Measurements from ENCODE around the gene ZNF557.
"Not testable (repeated sequence)": the region's sequence is repeated elsewhere in the genome, so short reads cannot be mapped to it uniquely, and the experiment has no call there.

ZNF557 gene

GRCh38 chr19:7063339-7063738 is 6.2 kb upstream of the ZNF557 start:
- Mint-ChIP-seq H3K4me1 (no peaks in the 10 kb centered on the region), H3K4me3 (no peak overlapping the region), H3K27me3 (ENCODE audit: low read depth) (no peaks in the 10 kb centered on the region), H3K27ac (no peak overlapping the region), H3K9me3 (peaks cover 3% of the 10 kb centered on the region), H3K36me3 (ENCODE audit: low read depth) (no peaks in the 10 kb centered on the region)
- TF ChIP-seq, protein P1, sequence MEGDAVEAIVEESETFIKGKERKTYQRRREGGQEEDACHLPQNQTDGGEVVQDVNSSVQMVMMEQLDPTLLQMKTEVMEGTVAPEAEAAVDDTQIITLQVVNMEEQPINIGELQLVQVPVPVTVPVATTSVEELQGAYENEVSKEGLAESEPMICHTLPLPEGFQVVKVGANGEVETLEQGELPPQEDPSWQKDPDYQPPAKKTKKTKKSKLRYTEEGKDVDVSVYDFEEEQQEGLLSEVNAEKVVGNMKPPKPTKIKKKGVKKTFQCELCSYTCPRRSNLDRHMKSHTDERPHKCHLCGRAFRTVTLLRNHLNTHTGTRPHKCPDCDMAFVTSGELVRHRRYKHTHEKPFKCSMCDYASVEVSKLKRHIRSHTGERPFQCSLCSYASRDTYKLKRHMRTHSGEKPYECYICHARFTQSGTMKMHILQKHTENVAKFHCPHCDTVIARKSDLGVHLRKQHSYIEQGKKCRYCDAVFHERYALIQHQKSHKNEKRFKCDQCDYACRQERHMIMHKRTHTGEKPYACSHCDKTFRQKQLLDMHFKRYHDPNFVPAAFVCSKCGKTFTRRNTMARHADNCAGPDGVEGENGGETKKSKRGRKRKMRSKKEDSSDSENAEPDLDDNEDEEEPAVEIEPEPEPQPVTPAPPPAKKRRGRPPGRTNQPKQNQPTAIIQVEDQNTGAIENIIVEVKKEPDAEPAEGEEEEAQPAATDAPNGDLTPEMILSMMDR (IDR thresholded peaks at IDR 0.05; ENCODE audit: unreplicated experiment in 3 of 3): no peak

- no peak overlapping the region for H3K4me3 Mint-ChIP-seq
- peaks cover 2% of the 10 kb centered on the region for H3K27me3 Mint-ChIP-seq (ENCODE audit: low read depth)
- H3K36me3 Mint-ChIP-seq (ENCODE audit: low read depth): peaks cover 1% of the 10 kb centered on the region
- H3K4me1 Mint-ChIP-seq: peaks cover 2% of the 10 kb centered on the region
- TF ChIP-seq, protein P1 (IDR thresholded peaks at IDR 0.05; ENCODE audit: unreplicated experiment in 3 of 3): no peak
- H3K9me3 Mint-ChIP-seq: peaks cover 4% of the 10 kb centered on the region
- no peak overlapping the region for H3K27ac Mint-ChIP-seq
Observed at GRCh38 chr19:7063764-7064418, 5.6 kb upstream of the ZNF557 start.

- peaks cover 25% of the 10 kb centered on the region for H3K36me3 Mint-ChIP-seq (ENCODE audit: low read depth)
- H3K4me1 Mint-ChIP-seq; H3K9me3 Mint-ChIP-seq; H3K27me3 Mint-ChIP-seq (ENCODE audit: low read depth); H3K4me3 Mint-ChIP-seq; H3K27ac Mint-ChIP-seq: not testable (repeated sequence)
Observed at GRCh38 chr19:7067122-7067521, 2.4 kb upstream of the ZNF557 start.

GRCh38 chr19:7067716-7068115 is 1.8 kb upstream of the ZNF557 start:
- H3K27me3 Mint-ChIP-seq (ENCODE audit: low read depth): peaks cover 5% of the 10 kb centered on the region
- TF ChIP-seq, protein P1 (IDR thresholded peaks at IDR 0.05; ENCODE audit: unreplicated experiment in 3 of 3): no peak
- H3K4me3 Mint-ChIP-seq: peak overlapping the region in 2 of 3 experiments; percentile 41 to 99

DNA sequence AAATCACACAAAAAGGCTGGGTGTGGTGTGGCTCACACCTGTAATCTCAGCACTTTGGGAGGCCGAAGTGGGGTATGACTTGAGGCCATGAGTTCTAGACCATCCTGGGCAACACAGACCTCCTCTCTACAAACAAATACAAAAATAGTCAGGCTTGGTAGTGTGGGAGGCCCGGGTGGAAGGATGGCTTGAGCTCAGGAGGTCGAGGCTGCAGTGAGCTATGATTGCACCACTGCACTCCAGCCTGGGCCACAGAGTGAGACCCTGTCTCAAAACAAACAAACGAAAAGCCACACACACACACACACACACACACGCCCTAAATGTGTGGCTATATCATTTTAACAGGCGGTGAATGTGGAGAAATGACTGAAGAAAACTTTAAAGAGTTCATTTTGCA is 904 bp upstream of the ZNF557 start:
- Mint-ChIP-seq H3K4me3 (peak overlapping the region; percentile 98 to 99 (median 99)), H3K9me3 (peaks cover 13% of the 10 kb centered on the region), H3K27me3 (ENCODE audit: low read depth) (peaks cover 5% of the 10 kb centered on the region), H3K36me3 (ENCODE audit: low read depth) (peaks cover 38% of the 10 kb centered on the region), H3K27ac (peak overlapping the region; percentile 58 to 88 (median 63)), H3K4me1 (peaks cover 9% of the 10 kb centered on the region)
- TF ChIP-seq, protein P1 (IDR thresholded peaks at IDR 0.05; ENCODE audit: unreplicated experiment in 3 of 3): no peak

More at GRCh38 chr19:7067716-7068115, 1.8 kb upstream of the ZNF557 start:
- Mint-ChIP-seq H3K4me1 (peaks cover 9% of the 10 kb centered on the region), H3K9me3 (peaks cover 12% of the 10 kb centered on the region), H3K27ac (no peak overlapping the region), H3K36me3 (ENCODE audit: low read depth) (peaks cover 31% of the 10 kb centered on the region)

GRCh38 chr19:7069904-7070226 is 362 bp downstream of the ZNF557 start:
- Mint-ChIP-seq H3K27ac (peak overlapping the region in 2 of 3 experiments; percentile 58 to 63), H3K4me1 (peaks cover 9% of the 10 kb centered on the region), H3K36me3 (ENCODE audit: low read depth) (peaks cover 51% of the 10 kb centered on the region), H3K4me3 (peak overlapping the region; percentile 98 to 99 (median 99)), H3K27me3 (ENCODE audit: low read depth) (peaks cover 5% of the 10 kb centered on the region), H3K9me3 (peaks cover 17% of the 10 kb centered on the region)
- TF ChIP-seq, protein P1 (IDR thresholded peaks at IDR 0.05; ENCODE audit: unreplicated experiment in 3 of 3): no peak

Data from nephron (organoid).